Activated T-cell treated with anti-CD3 and anti-CD28 coated beads for 24 hours (primary cell): Measurements from ENCODE around the gene JUNB.
A peak's percentile ranks its signal among the peaks of the same experiment; 100 is the strongest.

Source experiments
- DNase-seq: peaks from one replicate; pipeline ENCODE4 v3.0.0-alpha.2; 2020; ENCODE audit warnings: low read depth

The JUNB gene

GRCh38 chr19:12791345-12792050 lies at the start of gene JUNB:
Gene JUNB (plus strand): TSS chr19:12791486. CDS start chr19:12791772, 286 bp downstream.
- DNase-seq, result peak; percentile 95

GRCh38 chr19:12745166-12745897 lies 46.0 kb upstream of the JUNB start:
- no peak for DNase-seq

- DNase-seq, result no peak
These were observed 42.8 kb upstream of the JUNB start for GRCh38 chr19:12748489-12748888.

- DNase-seq, result no peak
These were observed 41.3 kb upstream of the JUNB start for GRCh38 chr19:12749938-12750521.

- no peak for DNase-seq
These were observed 40.4 kb upstream of the JUNB start for GRCh38 chr19:12750851-12751250.

GRCh38 chr19:12751635-12752034 lies 39.7 kb upstream of the JUNB start, which contains the start of gene BEST2:
Gene BEST2 (plus strand): TSS chr19:12751791. CDS start chr19:12752593, 802 bp downstream.
- no peak for DNase-seq

GRCh38 chr19:12752056-12752781 lies 39.1 kb upstream of the JUNB start:
- no peak for DNase-seq

DNA sequence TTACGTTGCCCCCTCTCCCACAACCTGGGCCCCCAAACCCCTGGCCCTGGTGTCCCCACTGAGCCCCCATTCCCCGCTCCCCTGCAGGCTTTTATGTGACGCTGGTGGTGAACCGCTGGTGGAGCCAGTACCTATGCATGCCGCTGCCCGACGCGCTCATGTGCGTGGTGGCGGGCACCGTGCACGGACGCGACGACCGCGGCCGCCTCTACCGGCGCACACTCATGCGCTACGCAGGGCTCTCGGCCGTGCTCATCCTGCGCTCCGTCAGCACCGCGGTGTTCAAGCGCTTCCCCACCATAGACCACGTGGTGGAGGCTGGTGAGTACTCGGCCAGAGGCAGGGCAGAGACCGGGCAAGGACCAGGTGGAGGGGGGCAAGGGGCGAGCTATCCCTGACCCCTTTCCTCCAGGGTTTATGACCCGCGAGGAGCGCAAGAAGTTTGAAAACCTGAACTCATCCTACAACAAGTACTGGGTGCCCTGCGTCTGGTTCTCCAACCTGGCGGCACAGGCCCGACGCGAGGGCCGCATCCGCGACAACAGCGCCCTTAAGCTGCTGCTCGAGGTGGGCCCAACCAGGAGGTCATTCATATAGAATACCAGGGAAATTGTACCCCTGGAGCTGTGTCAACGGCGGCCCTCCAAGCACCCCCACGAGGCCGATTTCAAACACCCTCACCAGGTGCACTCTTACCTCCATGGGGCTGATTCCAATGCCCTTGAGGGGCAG lies 36.7 kb upstream of the JUNB start:
- DNase-seq, result no peak

DNA sequence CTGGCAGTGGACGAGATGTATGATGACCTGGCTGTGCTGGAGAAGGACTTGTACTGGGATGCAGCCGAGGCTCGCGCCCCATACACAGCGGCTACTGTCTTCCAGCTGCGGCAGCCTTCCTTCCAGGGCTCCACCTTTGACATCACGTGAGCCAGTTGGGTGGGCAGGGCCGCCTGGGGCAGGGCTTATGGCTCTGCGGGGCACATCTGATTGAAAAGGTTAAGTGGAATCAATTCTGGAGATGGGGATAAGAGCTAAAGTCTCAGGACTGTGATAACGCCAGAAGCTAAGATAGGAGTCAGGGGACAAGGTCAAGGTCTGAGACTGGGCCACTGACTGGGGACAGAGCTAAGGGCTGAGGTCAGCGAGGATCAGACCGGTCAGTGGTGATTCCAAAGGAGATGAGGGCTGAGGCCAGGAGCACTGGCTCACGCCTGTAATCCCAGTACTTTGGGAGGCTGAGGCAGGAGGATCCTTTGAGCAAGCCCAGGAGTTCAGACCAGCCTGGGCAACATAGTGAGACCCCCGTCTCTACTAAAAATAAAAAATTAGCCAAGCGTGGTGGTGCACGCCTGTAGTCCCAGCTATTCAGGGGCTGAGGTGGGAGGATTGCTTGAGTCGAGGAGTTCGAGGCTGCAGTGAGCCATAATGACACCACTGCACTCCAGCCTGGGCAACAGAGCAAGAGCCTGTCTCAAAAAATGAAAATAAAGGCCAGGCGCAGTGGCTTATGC lies 35.0 kb upstream of the JUNB start:
- DNase-seq, result no peak

GRCh38 chr19:12757544-12758274 lies 33.6 kb upstream of the JUNB start:
- peak; percentile 54 for DNase-seq

DNA sequence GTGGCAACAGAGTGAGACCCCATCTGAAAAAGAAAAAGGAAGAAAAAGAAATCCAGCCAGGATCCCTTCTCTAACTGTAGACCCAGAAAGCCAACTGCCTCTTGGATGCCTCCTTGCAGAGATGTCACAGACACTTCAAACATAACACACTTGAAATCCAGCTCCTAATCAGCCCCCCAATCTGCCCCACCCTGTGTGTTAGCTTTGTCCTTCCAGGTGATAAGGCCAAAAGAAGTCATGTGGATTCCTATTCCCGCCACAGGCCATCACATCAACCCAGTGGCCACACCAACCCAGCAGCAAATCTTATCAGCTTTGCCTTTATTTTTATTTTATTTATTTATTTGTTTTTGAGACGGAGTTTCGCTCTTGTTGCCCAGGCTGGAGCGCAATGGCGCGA lies 31.6 kb upstream of the JUNB start:
- DNase-seq, result no peak

DNA sequence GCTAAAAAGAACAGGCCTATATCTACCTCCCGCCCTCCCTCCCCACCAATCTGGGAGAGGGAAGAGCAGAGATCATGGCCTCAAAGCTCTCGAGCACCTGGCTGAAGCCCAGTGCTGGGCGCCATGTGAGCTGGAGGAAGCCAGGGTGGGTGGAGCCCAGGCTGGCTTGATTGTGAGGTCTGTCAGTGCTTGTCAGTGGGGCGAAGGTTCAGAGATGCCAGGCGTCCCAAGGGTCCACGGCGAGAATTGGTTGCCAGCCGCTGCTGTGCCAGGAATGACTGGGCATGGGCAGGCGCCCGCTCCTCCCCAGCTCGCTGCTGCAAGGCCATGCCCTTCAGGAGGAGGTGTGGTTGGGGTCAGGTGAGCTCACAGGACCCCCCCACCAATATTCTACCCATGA lies 28.2 kb upstream of the JUNB start:
- DNase-seq, result no peak

DNA sequence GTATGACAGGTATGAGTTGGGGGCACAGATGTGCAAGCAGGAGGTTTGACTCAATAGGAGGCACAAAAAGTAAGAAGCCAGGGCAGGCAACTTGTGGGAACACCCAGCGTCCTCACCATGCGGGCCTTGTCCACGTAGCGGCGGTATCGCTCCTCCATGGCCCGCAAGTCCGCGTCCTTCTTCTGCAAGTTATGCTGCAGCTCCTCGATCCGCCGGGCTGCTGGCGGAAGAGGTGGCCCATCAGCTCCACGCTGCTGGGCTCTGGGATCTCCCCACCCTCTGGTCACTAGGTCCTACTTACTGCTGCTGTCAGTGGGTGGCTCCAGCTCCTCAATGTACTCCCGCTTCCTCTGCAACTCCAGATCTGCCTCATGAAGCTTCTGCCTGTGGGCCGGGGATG lies 26.6 kb upstream of the JUNB start:
- no peak for DNase-seq

- peak; percentile 58 for DNase-seq
These were observed 25.2 kb upstream of the JUNB start for GRCh38 chr19:12766051-12766521.

DNA sequence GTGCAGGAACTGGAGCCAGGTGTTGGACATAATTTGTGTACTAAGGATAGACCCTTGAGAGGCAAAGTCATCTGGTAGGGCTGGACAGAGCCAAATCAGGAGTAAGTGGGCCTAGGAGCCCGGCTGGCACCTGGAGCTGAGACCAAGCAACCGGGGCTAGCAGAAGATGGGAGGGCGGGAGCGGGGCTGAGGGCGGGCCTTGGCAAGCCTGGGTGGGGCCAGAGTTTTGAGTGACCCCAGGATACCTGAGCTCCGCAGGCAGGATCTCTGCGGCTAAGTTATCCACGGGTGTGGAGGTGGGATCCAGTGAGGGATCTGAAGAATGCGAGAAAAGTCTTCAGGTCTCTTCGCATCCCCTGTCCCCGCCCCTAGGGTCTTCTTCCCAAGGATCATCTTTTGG lies 24.1 kb upstream of the JUNB start:
- no peak for DNase-seq

GRCh38 chr19:12767666-12768065 lies 23.6 kb upstream of the JUNB start:
- DNase-seq, result no peak

DNA sequence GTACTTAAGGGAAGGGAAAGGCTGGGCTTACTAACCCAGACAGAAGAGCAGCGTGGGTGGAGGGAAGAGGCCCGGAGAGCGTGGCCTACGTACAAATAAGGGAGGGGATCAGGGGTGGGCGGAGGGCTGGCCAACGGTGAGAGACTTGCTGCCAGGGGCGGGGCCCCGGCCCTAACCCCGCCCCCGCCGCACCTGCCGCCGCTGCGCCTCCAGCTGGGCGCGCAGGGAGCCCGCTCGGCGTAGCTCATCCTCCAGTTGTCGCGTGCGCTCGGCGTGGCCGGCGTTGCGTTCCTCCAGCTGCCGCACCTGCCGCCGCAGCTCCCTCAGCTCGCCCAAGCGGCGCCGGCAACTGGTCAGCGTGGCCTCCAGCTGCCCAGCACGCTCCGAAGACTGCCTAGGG lies 21.6 kb upstream of the JUNB start:
- no peak for DNase-seq

GRCh38 chr19:12770922-12771321 lies 20.4 kb upstream of the JUNB start:
- DNase-seq, result no peak

DNA sequence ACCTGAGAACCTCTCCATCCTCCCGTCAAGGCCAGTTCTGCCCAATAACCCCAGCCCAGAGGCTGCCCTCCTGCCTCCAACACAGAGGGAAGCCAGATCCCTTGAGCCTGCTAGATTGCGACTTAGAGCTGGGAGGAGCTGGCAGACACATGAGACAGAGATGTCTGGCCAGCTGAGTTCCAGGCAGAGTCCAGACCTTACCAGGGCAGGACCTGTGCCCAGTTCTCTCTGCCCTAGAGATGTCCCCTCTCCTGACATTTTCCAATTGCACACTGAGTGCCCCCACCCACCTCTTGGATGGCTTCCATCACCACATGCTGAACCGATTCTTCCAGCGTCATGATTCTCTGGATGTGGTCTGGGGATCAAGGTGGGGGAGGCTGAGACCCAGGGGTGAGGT lies 19.0 kb upstream of the JUNB start:
- no peak for DNase-seq

DNA sequence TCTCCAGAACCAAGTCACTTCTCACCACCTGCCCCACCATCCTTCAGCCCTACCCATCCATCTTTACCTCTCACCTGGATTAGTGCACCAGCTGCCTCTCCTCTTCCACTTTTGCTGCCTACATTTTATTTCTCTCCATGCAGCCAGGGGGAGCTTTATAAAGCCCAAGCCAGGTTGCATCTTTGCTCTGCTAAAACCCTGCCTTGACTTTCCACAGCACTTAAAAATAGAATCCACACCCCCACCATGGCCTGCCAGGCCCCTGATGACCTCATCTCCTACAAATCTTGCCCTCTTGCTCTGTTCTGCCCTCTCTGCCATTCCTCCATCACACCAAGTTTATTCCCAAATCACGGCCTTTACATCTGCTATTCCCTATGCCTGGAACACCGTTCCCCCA lies 17.7 kb upstream of the JUNB start:
- no peak for DNase-seq
